ENCODE results near the gene SYNM.

SYNM gene

GRCh38 chr15:99132122-99132521, 27.2 kb downstream of the SYNM start:
- WGBS, 2 experiments: 93 to 96% methylated on average over 4 of the region's 4 CpGs
- Histone ChIP-seq H3K4me3 (ENCODE audit: insufficient read depth, low read depth, low read length) (no peak overlapping the region), H3K4me1 (ENCODE audit: control insufficient read depth, insufficient read depth, low read length) (no peaks in the 10 kb centered on the region), H3K27me3 (ENCODE audit: control insufficient read depth, insufficient read depth, low read length, poor library complexity, severe bottlenecking) (no peaks in the 10 kb centered on the region), H3K36me3 (ENCODE audit: control insufficient read depth, insufficient read depth, low read length) (no peaks in the 10 kb centered on the region), H3K9me3 (ENCODE audit: control insufficient read depth, low read length) (no peaks in the 10 kb centered on the region), H3K27ac (ENCODE audit: insufficient read depth, low read depth, low read length, poor library complexity, severe bottlenecking) (no peak overlapping the region)

- no peaks in the 10 kb centered on the region for H3K4me1 ChIP-seq (ENCODE audit: control insufficient read depth, insufficient read depth, low read length)
- no peaks in the 10 kb centered on the region for H3K9me3 ChIP-seq (ENCODE audit: control insufficient read depth, low read length)
- WGBS, 2 experiments: 95 to 96% methylated on average over 18 of the region's 18 CpGs
- no peak overlapping the region for H3K27ac ChIP-seq (ENCODE audit: insufficient read depth, low read depth, low read length, poor library complexity, severe bottlenecking)
- no peaks in the 10 kb centered on the region for H3K27me3 ChIP-seq (ENCODE audit: control insufficient read depth, insufficient read depth, low read length, poor library complexity, severe bottlenecking)
- no peaks in the 10 kb centered on the region for H3K36me3 ChIP-seq (ENCODE audit: control insufficient read depth, insufficient read depth, low read length)
- no peak overlapping the region for H3K4me3 ChIP-seq (ENCODE audit: insufficient read depth, low read depth, low read length)
These were observed 27.9 kb downstream of the SYNM start for GRCh38 chr15:99132634-99133287.

- Histone ChIP-seq H3K36me3 (ENCODE audit: control insufficient read depth, insufficient read depth, low read length) (no peaks in the 10 kb centered on the region), H3K27me3 (ENCODE audit: control insufficient read depth, insufficient read depth, low read length, poor library complexity, severe bottlenecking) (no peaks in the 10 kb centered on the region), H3K4me1 (ENCODE audit: control insufficient read depth, insufficient read depth, low read length) (no peaks in the 10 kb centered on the region), H3K27ac (ENCODE audit: insufficient read depth, low read depth, low read length, poor library complexity, severe bottlenecking) (no peak overlapping the region), H3K9me3 (ENCODE audit: control insufficient read depth, low read length) (no peaks in the 10 kb centered on the region), H3K4me3 (ENCODE audit: insufficient read depth, low read depth, low read length) (no peak overlapping the region)
- 83 to 86% methylated on average over 10 to 11 of the region's 11 CpGs for WGBS, 2 experiments
These were observed 29.5 kb downstream of the SYNM start for GRCh38 chr15:99134317-99134821.

- 91 to 94% methylated on average over 4 of the region's 4 CpGs for WGBS, 2 experiments
These were observed 30.3 kb downstream of the SYNM start for GRCh38 chr15:99135194-99135593.

DNA sequence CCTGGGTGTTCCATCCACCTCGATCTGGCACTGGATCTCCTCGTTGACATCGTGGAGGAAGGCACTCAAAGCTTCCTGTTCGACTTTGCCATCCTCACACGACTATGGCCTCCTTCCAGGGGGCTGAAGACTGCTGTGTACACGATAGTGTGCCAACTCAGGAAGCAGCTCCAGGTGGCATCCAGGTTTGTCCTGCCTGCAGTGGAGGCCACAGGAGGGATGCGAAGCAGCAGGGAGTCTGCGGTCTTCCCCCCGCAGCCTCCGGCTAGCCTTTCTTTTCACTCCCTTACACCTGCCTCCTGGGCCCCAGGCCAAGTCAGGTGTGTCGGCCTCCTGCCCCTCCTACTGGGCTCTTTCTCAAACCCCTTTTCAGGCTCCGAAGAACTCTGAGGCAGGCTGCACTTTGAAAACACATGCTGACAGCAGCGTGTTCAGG, 32.2 kb downstream of the SYNM start:
- Histone ChIP-seq H3K27ac (ENCODE audit: insufficient read depth, low read depth, low read length, poor library complexity, severe bottlenecking) (no peak overlapping the region), H3K4me1 (ENCODE audit: control insufficient read depth, insufficient read depth, low read length) (no peaks in the 10 kb centered on the region), H3K36me3 (ENCODE audit: control insufficient read depth, insufficient read depth, low read length) (no peaks in the 10 kb centered on the region), H3K4me3 (ENCODE audit: insufficient read depth, low read depth, low read length) (no peak overlapping the region), H3K27me3 (ENCODE audit: control insufficient read depth, insufficient read depth, low read length, poor library complexity, severe bottlenecking) (no peaks in the 10 kb centered on the region), H3K9me3 (ENCODE audit: control insufficient read depth, low read length) (no peaks in the 10 kb centered on the region)
- WGBS, 2 experiments: 90 to 93% methylated on average over 13 of the region's 13 CpGs

More at GRCh38 chr15:99135194-99135593, 30.3 kb downstream of the SYNM start:
- H3K4me1 ChIP-seq (ENCODE audit: control insufficient read depth, insufficient read depth, low read length): no peaks in the 10 kb centered on the region
- no peak overlapping the region for H3K27ac ChIP-seq (ENCODE audit: insufficient read depth, low read depth, low read length, poor library complexity, severe bottlenecking)
- H3K4me3 ChIP-seq (ENCODE audit: insufficient read depth, low read depth, low read length): no peak overlapping the region
- no peaks in the 10 kb centered on the region for H3K36me3 ChIP-seq (ENCODE audit: control insufficient read depth, insufficient read depth, low read length)
- H3K27me3 ChIP-seq (ENCODE audit: control insufficient read depth, insufficient read depth, low read length, poor library complexity, severe bottlenecking): no peaks in the 10 kb centered on the region
- H3K9me3 ChIP-seq (ENCODE audit: control insufficient read depth, low read length): no peaks in the 10 kb centered on the region

DNA sequence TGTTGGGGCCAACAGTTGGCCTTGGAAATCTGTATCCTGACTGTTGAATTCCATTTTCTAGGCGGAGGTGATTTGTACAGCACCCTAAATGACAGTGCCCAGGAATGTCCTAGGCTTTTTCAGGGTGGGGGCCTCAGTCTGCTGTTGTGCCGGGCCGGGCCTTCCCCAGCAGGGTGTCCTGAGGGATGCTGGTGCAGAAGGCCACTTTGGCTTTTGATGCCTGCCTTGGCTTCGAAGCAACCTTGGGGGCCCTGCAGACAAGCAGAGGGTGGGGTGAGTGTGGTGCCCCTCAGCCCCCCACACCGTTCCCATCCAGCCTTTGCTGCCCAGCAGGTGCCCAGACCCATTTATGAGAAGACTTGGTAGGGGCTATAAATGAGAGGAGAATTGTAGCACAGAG, 33.0 kb downstream of the SYNM start:
- Histone ChIP-seq H3K27me3 (ENCODE audit: control insufficient read depth, insufficient read depth, low read length, poor library complexity, severe bottlenecking) (no peaks in the 10 kb centered on the region), H3K4me1 (ENCODE audit: control insufficient read depth, insufficient read depth, low read length) (peaks cover 3% of the 10 kb centered on the region), H3K36me3 (ENCODE audit: control insufficient read depth, insufficient read depth, low read length) (no peaks in the 10 kb centered on the region), H3K4me3 (ENCODE audit: insufficient read depth, low read depth, low read length) (no peak overlapping the region), H3K9me3 (ENCODE audit: control insufficient read depth, low read length) (no peaks in the 10 kb centered on the region), H3K27ac (ENCODE audit: insufficient read depth, low read depth, low read length, poor library complexity, severe bottlenecking) (no peak overlapping the region)
- WGBS, 2 experiments: 96 to 97% methylated on average over 4 to 5 of the region's 5 CpGs

DNA sequence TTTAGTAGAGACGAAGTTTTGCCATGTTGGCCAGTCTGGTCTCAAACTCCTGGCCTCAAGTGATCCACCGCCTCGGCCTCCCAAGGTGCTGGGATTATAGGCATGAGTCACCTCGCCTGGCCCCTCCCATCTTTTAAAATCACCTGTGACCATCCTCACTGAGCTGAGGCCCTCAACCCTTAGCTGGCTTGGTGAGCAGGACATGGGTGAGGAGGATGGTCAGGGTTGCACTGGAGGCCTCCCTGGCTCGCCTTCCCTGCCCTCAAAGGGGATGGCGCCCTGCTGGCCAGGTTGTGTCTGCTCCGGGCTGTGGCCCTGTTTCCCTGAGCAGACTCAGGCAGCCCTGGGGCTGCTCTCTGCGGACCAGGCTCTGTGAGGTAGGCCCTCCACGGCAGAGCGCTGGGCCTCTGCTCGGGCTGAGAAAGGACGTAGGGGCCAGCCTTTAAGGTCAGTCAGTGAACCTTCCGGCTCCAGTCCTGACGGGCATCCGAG, 33.7 kb downstream of the SYNM start:
- no peak overlapping the region for H3K4me3 ChIP-seq (ENCODE audit: insufficient read depth, low read depth, low read length)
- no peaks in the 10 kb centered on the region for H3K36me3 ChIP-seq (ENCODE audit: control insufficient read depth, insufficient read depth, low read length)
- 88 to 91% methylated on average over 15 of the region's 15 CpGs for WGBS, 2 experiments
- no peaks in the 10 kb centered on the region for H3K27me3 ChIP-seq (ENCODE audit: control insufficient read depth, insufficient read depth, low read length, poor library complexity, severe bottlenecking)
- peaks cover 8% of the 10 kb centered on the region for H3K4me1 ChIP-seq (ENCODE audit: control insufficient read depth, insufficient read depth, low read length)
- no peaks in the 10 kb centered on the region for H3K9me3 ChIP-seq (ENCODE audit: control insufficient read depth, low read length)
- H3K27ac ChIP-seq (ENCODE audit: insufficient read depth, low read depth, low read length, poor library complexity, severe bottlenecking): no peak overlapping the region

- WGBS, 2 experiments: 84 to 88% methylated on average over 4 of the region's 4 CpGs
These were observed 34.4 kb downstream of the SYNM start for GRCh38 chr15:99139276-99139675.

GRCh38 chr15:99140590-99140989, 35.7 kb downstream of the SYNM start:
- H3K4me3 ChIP-seq (ENCODE audit: insufficient read depth, low read depth, low read length): no peak overlapping the region
- H3K9me3 ChIP-seq (ENCODE audit: control insufficient read depth, low read length): no peaks in the 10 kb centered on the region
- peaks cover 18% of the 10 kb centered on the region for H3K4me1 ChIP-seq (ENCODE audit: control insufficient read depth, insufficient read depth, low read length)
- no peaks in the 10 kb centered on the region for H3K27me3 ChIP-seq (ENCODE audit: control insufficient read depth, insufficient read depth, low read length, poor library complexity, severe bottlenecking)
- no peak overlapping the region for H3K27ac ChIP-seq (ENCODE audit: insufficient read depth, low read depth, low read length, poor library complexity, severe bottlenecking)
- H3K36me3 ChIP-seq (ENCODE audit: control insufficient read depth, insufficient read depth, low read length): no peaks in the 10 kb centered on the region
- 89 to 96% methylated on average over 3 to 4 of the region's 4 CpGs for WGBS, 2 experiments

More at GRCh38 chr15:99139276-99139675, 34.4 kb downstream of the SYNM start:
- Histone ChIP-seq H3K9me3 (ENCODE audit: control insufficient read depth, low read length) (no peaks in the 10 kb centered on the region), H3K4me3 (ENCODE audit: insufficient read depth, low read depth, low read length) (no peak overlapping the region), H3K27me3 (ENCODE audit: control insufficient read depth, insufficient read depth, low read length, poor library complexity, severe bottlenecking) (no peaks in the 10 kb centered on the region), H3K36me3 (ENCODE audit: control insufficient read depth, insufficient read depth, low read length) (no peaks in the 10 kb centered on the region), H3K27ac (ENCODE audit: insufficient read depth, low read depth, low read length, poor library complexity, severe bottlenecking) (no peak overlapping the region), H3K4me1 (ENCODE audit: control insufficient read depth, insufficient read depth, low read length) (peaks cover 15% of the 10 kb centered on the region)

- H3K36me3 ChIP-seq (ENCODE audit: control insufficient read depth, insufficient read depth, low read length): no peaks in the 10 kb centered on the region
- no peaks in the 10 kb centered on the region for H3K9me3 ChIP-seq (ENCODE audit: control insufficient read depth, low read length)
- no peaks in the 10 kb centered on the region for H3K27me3 ChIP-seq (ENCODE audit: control insufficient read depth, insufficient read depth, low read length, poor library complexity, severe bottlenecking)
- peaks cover 18% of the 10 kb centered on the region for H3K4me1 ChIP-seq (ENCODE audit: control insufficient read depth, insufficient read depth, low read length)
- 90 to 94% methylated on average over 4 of the region's 4 CpGs for WGBS, 2 experiments
- no peak overlapping the region for H3K27ac ChIP-seq (ENCODE audit: insufficient read depth, low read depth, low read length, poor library complexity, severe bottlenecking)
- no peak overlapping the region for H3K4me3 ChIP-seq (ENCODE audit: insufficient read depth, low read depth, low read length)
These were observed 37.1 kb downstream of the SYNM start for GRCh38 chr15:99141943-99142342.

All from ectodermal cell (in vitro differentiated cells).